Skin of body (tissue), 2 donors: ENCODE measurements around the gene ADRA2B. TPM values are rescaled to one million over a fixed set of nuclear protein-coding genes. Genes with fewer than 3 reads are reported as not detected.
"Not testable (repeated sequence)": the region's sequence is repeated elsewhere in the genome, so short reads cannot be mapped to it uniquely, and the experiment has no call there.

Experiments
- DNase-seq: peaks from one replicate; lab custom pipeline; 2025; lab: John Stamatoyannopoulos, UW
- total RNA-seq: library from RNA; depleted of rRNA; stranded (reverse); fragments of >200 nt; gene quantifications from one replicate; pipeline ENCODE4 v1.2.3, GENCODE V29; 2014

Gene ADRA2B
- total RNA-seq: 2.0 TPM

- peak; percentile 9 for DNase-seq
These were observed at the start of gene ADRA2B for GRCh38 chr2:96116424-96116878. Gene ADRA2B, minus strand, starts transcription at chr2:96116571. Its CDS starts 422 bp downstream, at chr2:96116149.

- DNase-seq: no peak
These were observed 48.3 kb upstream of the ADRA2B start for GRCh38 chr2:96164459-96165184.

- no peak for DNase-seq
These were observed 47.5 kb upstream of the ADRA2B start for GRCh38 chr2:96163768-96164429.

- DNase-seq: no peak
These were observed 47.0 kb upstream of the ADRA2B start for GRCh38 chr2:96163415-96163767.

- DNase-seq: no peak
These were observed 45.5 kb upstream of the ADRA2B start for GRCh38 chr2:96161898-96162297.

- not testable (repeated sequence) for DNase-seq
These were observed 44.0 kb upstream of the ADRA2B start for GRCh38 chr2:96160366-96160765.

GRCh38 chr2:96159084-96159830 is 42.9 kb upstream of the ADRA2B start:
- no peak for DNase-seq

- no peak for DNase-seq
These were observed 42.2 kb upstream of the ADRA2B start for GRCh38 chr2:96158554-96158940.

- no peak for DNase-seq
These were observed 41.5 kb upstream of the ADRA2B start for GRCh38 chr2:96157649-96158553.

GRCh38 chr2:96156926-96157648 is 40.7 kb upstream of the ADRA2B start:
- no peak for DNase-seq

GRCh38 chr2:96156011-96156820 is 39.8 kb upstream of the ADRA2B start:
- DNase-seq: no peak

GRCh38 chr2:96154506-96155380 is 38.4 kb upstream of the ADRA2B start:
- DNase-seq: no peak

- DNase-seq: no peak
These were observed 37.6 kb upstream of the ADRA2B start for GRCh38 chr2:96153991-96154431.

- DNase-seq: no peak
These were observed 36.9 kb upstream of the ADRA2B start for GRCh38 chr2:96153291-96153713.

GRCh38 chr2:96152304-96153161 is 36.2 kb upstream of the ADRA2B start:
- DNase-seq: no peak

GRCh38 chr2:96151595-96152303 is 35.4 kb upstream of the ADRA2B start:
- no peak for DNase-seq
